Right renal cortex interstitium (tissue), 3 donors: Measurements from ENCODE around the gene NOP9. TPM values are rescaled to one million over a fixed set of nuclear protein-coding genes. Genes with fewer than 3 reads are reported as not detected.
"Not testable (repeated sequence)": the region's sequence is repeated elsewhere in the genome, so short reads cannot be mapped to it uniquely, and the experiment has no call there.

Experiments
- DNase-seq, 3 donors: peaks; one replicate each; pipeline ENCODE4 v3.0.0-alpha.2; 2013; ENCODE audit warnings: low read depth in 3 of 3, low spot score in 2 of 3
- polyA plus RNA-seq, 3 donors: library from polyadenylated mRNA; unstranded; fragments of 120-200 nt; gene quantifications; one replicate each; pipeline ENCODE4 v1.2.1, GENCODE V29; 2013; ENCODE audit not compliant: insufficient read length in 3 of 3

Gene NOP9
- polyA plus RNA-seq, 3 donors: 26.2 to 26.6 (median 26.4) TPM

DNA sequence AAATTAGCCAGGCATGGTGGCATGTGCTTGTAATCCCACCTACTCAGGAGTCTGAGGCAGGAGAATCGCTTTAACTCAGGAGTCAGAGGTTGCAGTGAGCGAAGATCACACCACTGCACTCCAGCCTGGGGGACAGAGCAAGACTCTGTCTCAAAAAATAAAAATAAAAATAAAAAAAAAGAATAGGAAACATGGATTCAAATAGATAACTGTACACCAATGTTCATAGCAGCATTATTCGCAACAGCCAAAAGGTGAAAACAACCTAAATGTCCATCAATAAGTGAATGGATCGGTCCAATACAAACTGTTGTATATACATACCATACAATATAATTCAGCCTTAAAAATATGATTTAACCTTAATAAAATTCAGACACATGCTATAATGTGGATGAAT is 43.2 kb downstream of the NOP9 start:
- DNase-seq: no peak

DNA sequence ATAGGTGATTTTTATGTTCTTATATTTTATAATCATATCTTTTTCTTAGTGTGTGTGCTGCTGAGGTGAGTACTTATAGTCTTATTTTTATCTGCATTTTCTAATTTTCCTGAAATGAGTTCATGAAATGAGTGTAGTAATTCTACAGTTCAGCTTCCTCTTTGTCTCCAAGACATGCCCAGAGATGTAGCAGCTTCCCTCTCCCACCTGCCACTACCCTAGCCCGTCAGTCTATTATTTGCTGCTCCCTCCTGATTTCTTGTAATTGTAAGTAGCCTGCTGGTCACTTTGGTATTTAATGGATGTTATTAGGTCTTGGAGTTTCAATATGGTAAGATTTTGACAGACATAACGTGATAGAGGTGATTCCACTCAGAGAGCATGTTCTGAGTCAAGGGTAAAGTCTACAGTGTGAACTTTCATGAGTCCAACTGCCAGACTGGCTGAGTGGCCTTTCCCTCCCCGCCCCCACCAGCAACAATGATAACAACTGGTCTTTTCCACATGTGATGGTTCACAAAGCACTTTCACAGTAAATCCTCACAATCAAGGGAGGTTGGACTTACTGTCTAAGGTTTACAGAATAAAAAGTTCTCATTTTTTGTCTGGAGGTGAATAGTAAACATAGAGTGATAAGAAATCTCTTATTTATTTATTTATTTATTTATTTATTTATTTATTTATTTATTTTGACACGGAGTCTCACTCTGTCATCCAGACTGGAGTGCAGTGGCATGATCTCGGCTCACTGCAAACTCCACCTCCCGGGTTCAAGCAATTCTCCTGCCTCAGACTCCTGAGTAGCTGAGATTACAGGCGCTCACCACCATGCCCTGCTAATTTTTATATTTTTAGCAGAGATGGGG is 44.4 kb downstream of the NOP9 start:
- DNase-seq: no peak

DNA sequence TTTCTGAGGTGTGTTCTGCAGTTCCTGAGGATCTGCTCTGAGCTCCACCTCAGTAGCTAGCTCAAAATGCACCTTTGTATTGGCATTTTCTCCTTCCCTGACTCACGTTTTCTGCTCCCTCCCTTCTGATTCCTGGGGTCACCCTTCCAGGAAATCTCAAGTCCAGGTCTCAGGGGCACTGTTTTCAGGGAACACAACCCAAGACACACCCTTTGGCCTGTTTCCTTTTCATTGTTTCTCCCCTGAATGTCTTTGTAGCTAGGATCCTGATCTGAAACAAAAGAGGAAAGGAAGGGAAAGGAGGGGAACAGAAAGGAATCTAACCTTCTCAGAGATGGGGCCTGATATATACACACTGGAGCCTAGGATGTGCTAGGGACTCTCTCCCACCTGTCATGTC is 47.5 kb downstream of the NOP9 start:
- no peak for DNase-seq

DNA sequence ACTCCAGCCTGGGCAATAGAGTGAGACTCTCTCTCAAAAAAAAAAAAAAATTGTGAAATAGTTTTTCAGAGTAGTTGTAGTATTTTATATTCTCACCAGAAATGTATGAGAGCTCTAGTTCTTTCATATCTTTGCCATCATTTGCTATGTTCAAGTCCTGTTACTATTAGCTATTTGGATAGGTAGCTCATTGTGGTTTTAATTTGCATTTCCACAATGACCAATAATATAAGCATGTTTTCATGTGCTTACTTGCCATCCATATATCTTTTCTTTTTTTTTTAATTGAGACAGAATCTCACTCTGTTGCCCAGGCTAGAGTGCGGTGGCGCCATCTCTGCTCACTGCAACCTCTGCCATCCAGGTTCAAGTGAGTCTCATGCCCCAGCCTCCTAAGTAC is 48.5 kb downstream of the NOP9 start:
- DNase-seq: no peak

DNA sequence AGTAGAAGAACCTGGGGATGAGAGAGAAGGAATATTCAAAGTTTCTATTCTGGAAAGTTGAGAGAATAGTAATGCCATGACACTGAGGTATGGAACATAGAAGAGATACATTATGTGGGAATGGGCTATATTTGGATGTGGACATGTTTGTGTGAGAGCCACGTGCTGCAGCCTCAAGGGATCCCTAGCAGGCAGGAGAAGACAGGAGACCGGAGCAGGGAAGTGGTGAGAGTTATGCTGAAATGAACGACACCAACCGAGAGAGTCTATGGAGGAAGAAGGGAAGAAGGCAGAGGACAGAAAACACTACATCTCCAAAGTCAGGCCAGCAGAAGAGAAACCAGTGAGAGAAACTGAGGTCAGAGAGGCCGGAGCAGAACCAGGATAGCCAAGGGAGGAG is 50.1 kb downstream of the NOP9 start:
- no peak for DNase-seq

DNA sequence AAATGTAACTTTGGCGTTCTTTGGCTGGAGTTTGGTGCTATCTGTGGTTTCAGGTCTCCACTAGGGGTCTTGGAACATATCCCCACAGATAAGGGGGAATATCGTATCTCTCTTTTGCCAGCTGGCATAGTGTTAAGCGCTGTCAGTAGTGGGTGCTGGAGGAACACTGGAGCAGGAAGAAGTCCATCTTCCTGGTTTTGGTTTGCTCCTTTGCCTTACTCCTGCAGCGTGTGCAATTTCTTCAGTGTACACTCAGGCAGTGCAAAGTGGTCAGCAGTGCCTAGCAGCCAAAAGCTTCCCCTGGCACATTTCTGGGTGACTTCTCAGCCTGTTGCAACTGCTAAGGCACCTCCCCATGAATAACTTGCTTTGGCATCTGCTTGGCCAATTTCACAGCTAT is 51.9 kb downstream of the NOP9 start:
- DNase-seq: no peak

DNA sequence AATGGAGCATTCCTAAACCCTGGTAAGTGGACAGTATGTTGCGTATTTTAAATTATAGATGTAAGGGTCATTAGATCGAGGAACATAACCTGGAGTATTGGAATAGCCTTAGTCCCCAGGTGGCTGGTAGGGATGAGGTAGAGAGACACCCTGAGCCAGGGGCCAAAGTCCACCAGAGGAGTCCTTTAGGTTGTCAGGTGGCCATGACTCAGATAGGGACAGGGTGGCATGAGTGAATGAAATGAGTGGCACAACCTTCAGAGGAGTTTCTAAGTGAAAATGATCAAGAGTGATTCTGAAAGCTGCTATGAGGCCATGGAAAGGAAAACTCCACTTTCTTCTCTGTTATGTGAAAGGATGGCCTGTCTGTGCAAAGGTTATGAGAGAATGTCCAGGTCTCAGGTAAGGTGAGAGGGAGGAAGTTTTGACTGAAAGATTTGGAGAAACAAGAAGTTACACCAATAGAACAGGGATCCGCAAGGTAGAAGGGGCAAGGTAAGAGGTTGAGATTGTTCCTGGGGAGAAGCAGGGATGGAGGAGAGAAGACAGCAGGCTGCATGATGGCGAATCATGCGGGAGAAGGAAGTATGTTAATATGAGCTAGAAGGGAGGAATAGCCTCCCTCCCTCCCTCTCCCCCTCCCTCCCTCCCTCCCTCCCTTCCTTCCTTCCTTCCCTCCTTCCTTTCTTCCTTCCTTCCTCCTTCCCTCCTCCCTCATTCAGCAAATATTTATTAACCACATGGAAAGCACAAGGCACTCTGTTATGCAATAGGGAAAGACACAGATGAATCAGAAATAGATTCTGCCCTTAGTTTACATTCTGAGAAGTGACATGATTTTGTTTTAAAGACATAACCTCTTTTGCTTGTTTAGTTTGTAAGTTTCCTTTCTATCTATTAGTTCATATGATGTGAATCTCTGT is 54.2 kb downstream of the NOP9 start:
- no peak for DNase-seq

DNA sequence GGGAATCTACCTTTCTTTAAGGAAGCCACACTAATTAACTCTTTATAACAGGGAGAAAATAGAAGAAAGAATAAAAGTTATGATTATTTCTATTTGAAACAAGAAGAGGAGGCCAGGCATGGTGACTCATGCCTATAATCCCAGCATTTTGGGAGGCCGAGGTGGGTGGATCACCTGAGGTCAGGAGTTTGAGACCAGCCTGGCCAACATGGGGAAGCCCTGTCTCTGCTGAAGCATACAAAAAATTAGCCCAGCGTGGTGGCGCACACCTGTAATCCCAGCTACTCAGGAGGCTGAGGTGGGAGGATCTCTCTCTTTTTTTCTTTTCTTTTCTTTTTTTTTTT is 54.8 kb downstream of the NOP9 start:
- not testable (repeated sequence) for DNase-seq

DNA sequence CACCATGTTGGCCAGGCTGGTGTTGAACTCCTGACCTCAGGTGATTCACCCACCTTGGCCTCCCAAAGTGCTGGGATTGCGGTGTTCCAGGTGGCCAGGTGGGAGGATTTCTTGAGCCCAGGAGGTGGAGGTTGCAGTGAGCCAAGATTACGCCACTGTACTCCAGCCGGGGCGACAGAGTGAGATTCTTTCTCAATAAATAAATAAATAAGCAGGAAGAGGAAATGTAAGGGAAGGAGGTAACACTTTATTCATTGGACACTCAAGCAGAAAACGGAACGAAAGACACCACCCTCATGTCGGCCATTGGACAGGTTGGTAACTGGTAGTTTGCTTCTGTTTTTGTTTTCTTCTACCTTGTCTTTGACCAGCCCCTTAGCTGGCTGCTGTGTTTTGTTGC is 55.4 kb downstream of the NOP9 start:
- no peak for DNase-seq

DNA sequence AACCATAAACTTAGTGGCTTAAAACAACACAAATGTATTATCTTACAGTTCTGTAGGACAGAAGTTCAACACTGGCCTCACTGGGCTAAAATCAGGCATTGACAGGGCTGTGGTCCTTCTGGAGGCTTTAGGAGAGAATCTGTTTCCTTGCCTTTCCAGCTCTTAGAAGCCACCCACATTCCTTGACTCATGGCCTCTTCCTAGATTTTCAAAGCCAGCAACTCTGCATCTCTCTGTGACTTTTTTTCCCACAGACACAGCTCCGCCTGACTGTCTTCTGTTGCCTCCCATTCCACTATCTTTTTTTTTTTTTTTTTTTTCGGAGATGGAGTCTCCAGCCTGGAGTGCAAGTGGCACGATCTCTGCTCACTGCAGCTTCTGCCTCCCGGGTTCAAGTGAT is 56.6 kb downstream of the NOP9 start:
- no peak for DNase-seq

Other genes with a start within 250 kb of the NOP9 start
- 1 to 10 TPM; 1.0 to 2.0 (median 1.4) TPM for gene CARMIL3, start 247.8 kb upstream of the NOP9 start, polyA plus RNA-seq
- gene CPNE6, start 228.3 kb upstream of the NOP9 start, polyA plus RNA-seq: not detected
- 10 to 100 TPM; 25.5 to 32.6 (median 27.3) TPM for gene PCK2, start 205.5 kb upstream of the NOP9 start, polyA plus RNA-seq
- gene DCAF11, start 185.1 kb upstream of the NOP9 start, polyA plus RNA-seq: 10 to 100 TPM; 75.4 to 83.3 (median 77.3) TPM
- gene NRL, start 184.9 kb upstream of the NOP9 start, polyA plus RNA-seq: 1 to 10 TPM; 1.8 to 3.7 (median 2.9) TPM
- gene FITM1, start 169.2 kb upstream of the NOP9 start, polyA plus RNA-seq: under 1 TPM; 0.68 to 0.86 (median 0.79) TPM
- 100 to 1,000 TPM; 216 to 231 (median 224) TPM for gene PSME1, start 163.7 kb upstream of the NOP9 start, polyA plus RNA-seq
- 10 to 100 TPM; 11.9 to 20.1 (median 15.3) TPM for gene EMC9, start 158.3 kb upstream of the NOP9 start, polyA plus RNA-seq
- 100 to 1,000 TPM; 165 to 179 (median 171) TPM for gene PSME2, start 153.2 kb upstream of the NOP9 start, polyA plus RNA-seq
- gene RNF31, start 152.4 kb upstream of the NOP9 start, polyA plus RNA-seq: 10 to 100 TPM; 41.5 to 46.9 (median 43.4) TPM
- gene IRF9, start 138.6 kb upstream of the NOP9 start, polyA plus RNA-seq: 10 to 100 TPM; 56.8 to 60.1 (median 57.5) TPM
- gene REC8, start 127.8 kb upstream of the NOP9 start, polyA plus RNA-seq: 10 to 100 TPM; 47.5 to 51.6 (median 50.0) TPM
- gene IPO4, start 111.0 kb upstream of the NOP9 start, polyA plus RNA-seq: 10 to 100 TPM; 31.4 to 35.6 (median 33.1) TPM
- gene TM9SF1, start 104.4 kb upstream of the NOP9 start, polyA plus RNA-seq: 10 to 100 TPM; 36.9 to 40.9 (median 39.0) TPM
- gene TSSK4, start 94.2 kb upstream of the NOP9 start, polyA plus RNA-seq: 1 to 10 TPM; 3.2 to 4.1 (median 4.0) TPM
- 10 to 100 TPM; 50.7 to 61.2 (median 55.7) TPM for gene CHMP4A, start 86.4 kb upstream of the NOP9 start, polyA plus RNA-seq
- 10 to 100 TPM; 10.2 to 12.9 (median 12.5) TPM for gene MDP1, start 83.8 kb upstream of the NOP9 start, polyA plus RNA-seq
- 100 to 1,000 TPM; 253 to 284 (median 266) TPM for gene NEDD8, start 67.5 kb upstream of the NOP9 start, polyA plus RNA-seq
- 100 to 1,000 TPM; 105 to 133 (median 125) TPM for gene GMPR2, start 66.9 kb upstream of the NOP9 start, polyA plus RNA-seq
- 10 to 100 TPM; 64.3 to 71.3 (median 67.3) TPM for gene TINF2, start 57.2 kb upstream of the NOP9 start, polyA plus RNA-seq
- gene TGM1, start 36.7 kb upstream of the NOP9 start, polyA plus RNA-seq: 1 to 10 TPM; 1.2 to 1.9 (median 1.2) TPM
- gene RABGGTA, start 28.3 kb upstream of the NOP9 start, polyA plus RNA-seq: 10 to 100 TPM; 18.2 to 19.0 (median 18.5) TPM
- gene DHRS1, start 70 bp upstream of the NOP9 start, polyA plus RNA-seq: 10 to 100 TPM; 38.6 to 45.5 (median 42.6) TPM
- gene CIDEB, start 8.1 kb downstream of the NOP9 start, polyA plus RNA-seq: 10 to 100 TPM; 28.5 to 29.4 (median 28.9) TPM
- gene LTB4R2, start 10.3 kb downstream of the NOP9 start, polyA plus RNA-seq: 1 to 10 TPM; 1.8 to 2.2 (median 1.9) TPM
- 1 to 10 TPM; 2.4 to 2.9 (median 2.9) TPM for gene LTB4R, start 11.7 kb downstream of the NOP9 start, polyA plus RNA-seq
- gene ADCY4, start 35.2 kb downstream of the NOP9 start, polyA plus RNA-seq: 10 to 100 TPM; 12.8 to 23.7 (median 17.2) TPM
- 1 to 10 TPM; 2.3 to 3.6 (median 3.1) TPM for gene RIPK3, start 40.1 kb downstream of the NOP9 start, polyA plus RNA-seq
- gene NFATC4, start 68.3 kb downstream of the NOP9 start, polyA plus RNA-seq: 10 to 100 TPM; 45.0 to 50.5 (median 49.7) TPM
- gene NYNRIN, start 99.2 kb downstream of the NOP9 start, polyA plus RNA-seq: 10 to 100 TPM; 40.3 to 47.7 (median 40.4) TPM
- gene CBLN3, start 129.8 kb downstream of the NOP9 start, polyA plus RNA-seq: 1 to 10 TPM; 2.2 to 3.0 (median 2.6) TPM
- gene KHNYN, start 130.1 kb downstream of the NOP9 start, polyA plus RNA-seq: 10 to 100 TPM; 41.0 to 42.4 (median 41.1) TPM
- gene SDR39U1, start 142.9 kb downstream of the NOP9 start, polyA plus RNA-seq: 10 to 100 TPM; 49.7 to 54.8 (median 51.9) TPM
- gene CMA1, start 208.4 kb downstream of the NOP9 start, polyA plus RNA-seq: under 1 TPM in 2 of 3 donors, not detected in 1; 0.26 to 0.38 TPM